GM12874 (cell line): ENCODE data around the gene PPP2R2C.

Source experiments
- CTCF ChIP-seq: IDR thresholded peaks from 2 replicates; pipeline ENCODE4 v1.5.1; 2011; ENCODE audit warnings: low read depth, mild to moderate bottlenecking, control low read depth, low read length, moderate library complexity; ENCODE audit not compliant: insufficient read depth

PPP2R2C gene

GRCh38 chr4:6456450-6456849, 16.0 kb downstream of the PPP2R2C start:
- no peak for TF ChIP-seq CTCF

GRCh38 chr4:6454112-6454910, 18.1 kb downstream of the PPP2R2C start:
- TF ChIP-seq CTCF = no peak

- no peak for TF ChIP-seq CTCF
Measured at GRCh38 chr4:6453688-6453990, 18.8 kb downstream of the PPP2R2C start.

- TF ChIP-seq CTCF = no peak
Measured at GRCh38 chr4:6452897-6453687, 19.3 kb downstream of the PPP2R2C start.

- TF ChIP-seq CTCF = no peak
Measured at GRCh38 chr4:6452116-6452896, 20.1 kb downstream of the PPP2R2C start.

- no peak for TF ChIP-seq CTCF
Measured at GRCh38 chr4:6451309-6451708, 21.1 kb downstream of the PPP2R2C start.

GRCh38 chr4:6450709-6451108, 21.7 kb downstream of the PPP2R2C start:
- no peak for TF ChIP-seq CTCF
